Measurements from ENCODE around the gene CCDC158. TPM values are rescaled to one million over a fixed set of nuclear protein-coding genes. Genes with fewer than 3 reads are reported as not detected.
"Not testable (repeated sequence)": the region's sequence is repeated elsewhere in the genome, so short reads cannot be mapped to it uniquely, and the experiment has no call there.

Gene CCDC158
- total and polyA plus RNA-seq, 2 donors, result 0.23 to 2.3 TPM

DNA sequence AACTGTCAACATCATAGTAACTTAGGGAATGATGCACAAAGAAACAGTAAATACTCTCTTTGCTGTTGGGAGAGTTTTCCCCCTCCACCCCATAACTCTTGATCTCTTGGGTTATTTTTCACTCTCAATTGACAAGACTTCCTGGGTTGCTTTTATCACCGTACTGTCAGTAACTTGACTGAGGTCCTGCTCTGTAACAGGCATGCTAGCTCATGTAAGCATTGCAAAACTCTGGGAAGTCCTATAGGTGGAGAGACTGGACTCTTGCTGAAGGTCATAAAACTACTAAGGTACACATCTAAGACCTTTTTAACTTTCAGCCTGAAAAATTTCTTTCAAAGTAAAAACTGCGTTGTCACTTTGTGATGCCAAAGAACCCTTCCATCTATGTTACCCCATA, 25.0 kb upstream of the CCDC158 start:
- H3K36me3 ChIP-seq (ENCODE audit: insufficient read depth), result no peaks in the 10 kb centered on the region
- H3K4me1 ChIP-seq (ENCODE audit: insufficient read depth), result no peaks in the 10 kb centered on the region
- DNase-seq (ENCODE audit: extremely low spot score), result no peak
- WGBS, result 90% methylated on average over 2 of the region's 2 CpGs
- no peak overlapping the region for H3K4me3 ChIP-seq (ENCODE audit: low read depth, low read length)
- H3K27ac ChIP-seq (ENCODE audit: low read depth), result no peak overlapping the region

DNA sequence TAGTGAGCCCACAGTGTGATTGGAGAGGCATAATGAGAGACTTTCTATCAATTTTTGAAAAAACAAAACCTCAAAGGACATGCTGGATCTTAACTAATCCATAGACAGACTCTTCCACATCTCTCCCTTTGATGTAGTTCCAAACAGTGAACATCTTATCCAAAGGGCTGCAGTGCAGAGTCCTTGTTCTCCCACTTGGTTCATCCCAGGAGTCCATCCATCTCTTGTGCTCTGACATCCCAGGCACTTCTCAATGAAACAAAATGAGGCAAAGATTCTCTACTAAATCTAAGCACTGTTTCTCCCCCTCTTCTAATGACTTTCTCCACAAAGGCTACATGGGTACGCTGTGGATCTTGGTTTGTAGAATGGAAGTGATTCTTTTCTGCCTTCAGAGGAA, 22.4 kb upstream of the CCDC158 start:
- Histone ChIP-seq H3K4me3 (ENCODE audit: low read depth, low read length) (no peak overlapping the region), H3K4me1 (ENCODE audit: insufficient read depth) (no peaks in the 10 kb centered on the region), H3K36me3 (ENCODE audit: insufficient read depth) (no peaks in the 10 kb centered on the region), H3K27ac (ENCODE audit: low read depth) (no peak overlapping the region)
- DNase-seq (ENCODE audit: extremely low spot score), result no peak
- 88% methylated on average over 1 of the region's 1 CpG for WGBS

DNA sequence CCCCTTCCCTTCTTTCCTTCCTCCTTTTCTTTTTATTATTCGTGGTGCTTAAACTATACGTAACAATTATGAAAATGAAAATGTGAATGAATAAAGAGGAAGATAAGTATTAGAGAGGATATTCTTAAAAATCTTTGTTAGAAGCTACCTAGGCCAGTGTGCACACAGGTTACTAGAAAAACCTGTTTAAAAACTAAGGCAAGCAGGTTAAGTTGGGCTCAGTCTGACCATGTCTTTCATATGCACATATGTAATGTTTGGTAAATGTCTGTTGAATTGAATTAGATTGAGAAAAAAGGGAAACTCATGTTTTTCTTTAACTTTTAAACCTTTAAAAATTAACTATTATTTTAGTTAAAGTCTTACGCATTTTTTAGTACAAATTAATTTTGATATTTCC, 21.9 kb upstream of the CCDC158 start:
- Histone ChIP-seq H3K36me3 (ENCODE audit: insufficient read depth) (no peaks in the 10 kb centered on the region), H3K4me1 (ENCODE audit: insufficient read depth) (no peaks in the 10 kb centered on the region), H3K4me3 (ENCODE audit: low read depth, low read length) (no peak overlapping the region), H3K27ac (ENCODE audit: low read depth) (no peak overlapping the region)
- DNase-seq (ENCODE audit: extremely low spot score), result no peak
- WGBS, result 92% methylated on average over 3 of the region's 3 CpGs

DNA sequence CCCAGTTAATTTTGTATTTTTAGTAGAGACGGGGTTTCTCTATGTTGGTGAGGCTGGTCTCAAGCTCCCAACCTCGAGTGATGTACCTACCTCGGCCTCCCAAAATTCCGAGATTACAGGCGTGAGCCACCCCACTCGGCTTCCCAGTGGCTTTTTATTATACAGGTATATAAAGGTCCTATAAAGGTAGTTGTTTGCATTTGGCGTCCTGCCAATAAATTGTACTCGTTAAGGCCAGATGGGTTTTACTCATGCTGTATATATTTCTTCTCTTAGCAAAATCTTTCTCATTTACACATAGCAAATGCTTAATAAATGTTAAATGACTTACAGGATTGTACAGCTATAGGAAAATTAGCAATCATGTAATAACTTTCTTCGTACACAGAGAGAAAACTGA, 20.9 kb upstream of the CCDC158 start:
- WGBS, result 84% methylated on average over 9 of the region's 9 CpGs
- no peak overlapping the region for H3K4me3 ChIP-seq (ENCODE audit: low read depth, low read length)
- DNase-seq (ENCODE audit: extremely low spot score), result no peak
- H3K4me1 ChIP-seq (ENCODE audit: insufficient read depth), result no peaks in the 10 kb centered on the region
- no peak overlapping the region for H3K27ac ChIP-seq (ENCODE audit: low read depth)
- H3K36me3 ChIP-seq (ENCODE audit: insufficient read depth), result no peaks in the 10 kb centered on the region

DNA sequence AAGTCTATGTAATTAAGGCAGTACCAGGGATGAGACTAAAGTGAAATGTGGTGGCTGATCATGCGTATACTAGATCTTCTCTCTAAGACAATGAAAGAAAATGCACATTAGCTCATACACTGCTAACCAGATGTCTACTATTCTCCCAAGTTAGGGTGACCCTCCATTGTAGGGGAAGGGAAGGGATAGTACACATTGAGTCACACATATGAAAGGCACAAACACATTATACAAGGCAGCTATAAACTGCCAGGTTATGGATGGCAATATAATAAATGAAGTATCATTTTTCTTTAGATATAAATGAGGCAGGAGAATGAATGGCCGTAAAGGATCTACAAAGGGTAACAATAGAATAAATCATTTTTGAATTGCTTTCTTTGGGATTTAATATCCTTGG, 18.6 kb upstream of the CCDC158 start:
- Histone ChIP-seq H3K27ac (ENCODE audit: low read depth) (no peak overlapping the region), H3K4me3 (ENCODE audit: low read depth, low read length) (no peak overlapping the region), H3K4me1 (ENCODE audit: insufficient read depth) (no peaks in the 10 kb centered on the region), H3K36me3 (ENCODE audit: insufficient read depth) (no peaks in the 10 kb centered on the region)
- DNase-seq (ENCODE audit: extremely low spot score), result no peak
- WGBS, result 97% methylated on average over 2 of the region's 2 CpGs

DNA sequence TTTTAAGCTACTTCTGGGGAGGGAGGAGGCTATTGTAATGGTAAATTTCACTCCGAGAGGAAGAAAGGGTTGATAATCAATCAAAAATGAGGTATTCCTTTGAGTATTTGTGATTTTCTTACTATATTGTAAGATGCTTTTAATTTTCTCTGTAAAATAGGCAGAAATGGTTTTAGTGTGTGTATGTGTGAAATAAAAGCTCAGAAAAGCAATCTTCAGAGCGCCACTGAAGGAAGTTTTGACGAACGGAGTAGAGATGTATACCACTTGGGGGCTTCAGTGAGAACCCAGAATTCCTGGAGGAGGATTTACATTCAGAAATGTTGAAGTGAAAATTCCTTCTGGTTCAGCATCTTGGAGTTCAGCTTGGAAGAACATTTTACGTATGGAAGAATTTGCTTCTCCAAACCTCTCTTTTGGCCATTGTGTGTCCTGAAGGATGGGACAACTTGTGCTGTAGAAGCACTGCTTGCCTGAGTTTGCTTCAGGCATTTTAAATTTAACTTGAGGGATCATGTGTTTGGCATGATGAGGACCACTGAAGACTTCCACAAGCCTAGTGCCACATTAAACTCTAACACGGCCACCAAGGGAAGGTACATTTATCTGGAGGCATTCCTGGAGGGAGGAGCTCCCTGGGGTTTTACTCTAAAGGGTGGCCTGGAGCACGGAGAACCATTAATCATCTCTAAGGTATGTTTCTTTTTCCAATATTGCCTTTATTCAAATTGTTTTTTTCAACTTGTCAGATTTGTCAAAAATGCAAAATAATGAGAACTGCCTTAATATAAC, 14.8 kb upstream of the CCDC158 start:
- DNase-seq (ENCODE audit: extremely low spot score), result no peak
- H3K4me1 ChIP-seq (ENCODE audit: insufficient read depth), result no peaks in the 10 kb centered on the region
- no peaks in the 10 kb centered on the region for H3K36me3 ChIP-seq (ENCODE audit: insufficient read depth)
- no peak overlapping the region for H3K27ac ChIP-seq (ENCODE audit: low read depth)
- WGBS, result 43% methylated on average over 7 of the region's 7 CpGs
- H3K4me3 ChIP-seq (ENCODE audit: low read depth, low read length), result no peak overlapping the region

DNA sequence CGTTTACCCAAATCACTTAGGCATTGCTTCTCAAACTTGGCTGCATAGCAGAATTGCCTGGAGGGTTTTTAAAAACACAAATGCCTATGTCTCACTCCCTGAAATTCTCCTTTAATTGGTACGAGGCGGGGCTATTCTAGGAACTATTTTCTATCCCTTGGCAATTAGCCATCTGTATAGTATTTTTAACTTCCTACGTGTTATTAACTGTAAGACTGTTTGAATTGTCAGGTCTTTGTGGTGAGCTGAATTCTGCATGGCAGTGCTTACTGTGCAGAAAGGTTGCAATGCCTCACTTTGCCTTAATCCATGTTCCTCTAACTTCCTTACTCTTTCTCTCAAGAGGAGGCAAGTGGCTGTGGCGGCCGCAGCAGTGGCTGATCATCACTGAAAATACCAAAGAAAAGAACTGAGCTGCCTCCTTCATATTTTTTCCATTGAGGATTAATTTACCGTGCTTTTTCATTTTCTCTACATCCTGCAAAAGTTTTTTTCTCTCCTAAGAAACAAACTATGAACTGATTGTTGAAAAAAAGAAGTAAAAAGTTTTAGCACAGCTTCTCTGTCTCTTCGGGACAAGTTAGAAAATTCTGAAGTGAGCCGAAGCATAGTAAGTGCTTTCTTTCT, 14.1 kb upstream of the CCDC158 start, which contains the start of gene SHROOM3:
Gene SHROOM3 (plus strand): TSS at position 329 of the 627 bp plus-strand sequence. CDS start 824 bp downstream, outside the sequence.
- Histone ChIP-seq H3K4me3 (ENCODE audit: low read depth, low read length) (no peak within 1 kb of the TSS), H3K4me1 (ENCODE audit: insufficient read depth) (no peaks in the 10 kb centered on the region), H3K27ac (ENCODE audit: low read depth) (no peak within 1 kb of the TSS), H3K36me3 (ENCODE audit: insufficient read depth) (no peaks in the 10 kb centered on the region)
- no peak for DNase-seq (ENCODE audit: extremely low spot score)
- 33% methylated on average over 9 of the region's 9 CpGs for WGBS

DNA sequence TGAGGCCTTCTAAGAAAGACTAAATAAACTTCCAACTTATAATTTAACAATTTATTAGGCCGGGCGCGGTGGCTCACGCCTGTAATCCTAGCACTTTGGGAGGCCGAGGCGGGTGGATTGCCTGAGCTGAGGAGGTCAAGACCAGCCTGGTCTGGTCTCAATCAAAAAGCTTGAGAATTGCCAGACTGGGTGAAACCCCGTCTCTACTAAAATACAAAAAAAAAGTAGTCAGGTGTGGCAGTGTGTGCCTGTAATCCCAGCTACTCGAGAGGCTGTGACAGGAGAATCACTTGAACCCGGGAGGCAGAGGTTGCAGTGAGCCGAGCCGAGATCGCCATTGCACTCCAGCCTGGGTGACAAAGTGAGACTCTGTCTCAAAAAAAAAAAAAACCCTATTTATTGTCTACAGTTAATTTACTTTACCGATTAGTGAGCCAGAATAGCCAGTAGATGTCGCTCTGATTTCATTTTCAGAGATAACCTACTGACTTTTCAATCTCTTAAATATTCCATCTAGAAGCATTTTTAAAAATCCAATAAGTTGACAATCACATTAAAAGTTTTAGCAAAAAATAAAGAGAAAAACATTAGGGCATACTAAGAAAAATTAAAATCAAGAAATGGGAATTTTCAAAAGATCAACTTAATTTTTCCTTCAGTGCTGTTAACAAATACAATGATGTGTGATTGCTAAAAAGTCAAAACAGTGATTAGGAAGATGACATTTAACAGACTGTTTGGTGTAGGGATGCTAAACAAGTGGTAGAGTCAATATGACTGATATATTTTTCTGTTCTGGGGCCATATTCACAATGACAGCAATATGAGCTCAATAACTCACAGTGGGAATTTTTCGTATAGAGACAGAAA, 9.8 kb upstream of the CCDC158 start:
- Histone ChIP-seq H3K36me3 (ENCODE audit: insufficient read depth) (no peaks in the 10 kb centered on the region), H3K4me3 (ENCODE audit: low read depth, low read length) (no peak overlapping the region), H3K27ac (ENCODE audit: low read depth) (no peak overlapping the region), H3K4me1 (ENCODE audit: insufficient read depth) (no peaks in the 10 kb centered on the region)
- 36% methylated on average over 15 of the region's 15 CpGs for WGBS
- DNase-seq (ENCODE audit: extremely low spot score), result no peak

DNA sequence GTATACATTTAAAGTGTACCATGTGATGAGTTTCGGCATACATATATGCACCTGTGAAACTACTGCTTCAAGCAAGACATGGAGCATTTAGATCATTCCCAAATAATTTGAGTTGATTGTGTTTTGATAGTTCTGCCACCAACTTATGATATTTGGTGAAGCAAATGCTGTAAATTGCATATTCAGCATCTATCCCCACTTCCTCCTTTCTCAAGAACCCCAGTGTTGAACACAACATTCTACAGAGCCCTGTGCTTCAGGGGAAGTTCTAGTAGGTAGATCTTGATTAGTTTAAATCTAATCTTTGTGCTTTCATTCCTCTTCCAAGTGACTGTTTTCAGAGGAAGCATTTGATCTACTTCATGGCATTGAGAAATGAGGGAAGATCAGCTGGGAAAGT, 8.7 kb upstream of the CCDC158 start:
- DNase-seq (ENCODE audit: extremely low spot score), result no peak
- Histone ChIP-seq H3K4me1 (ENCODE audit: insufficient read depth) (no peaks in the 10 kb centered on the region), H3K27ac (ENCODE audit: low read depth) (no peak overlapping the region), H3K4me3 (ENCODE audit: low read depth, low read length) (no peak overlapping the region), H3K36me3 (ENCODE audit: insufficient read depth) (no peaks in the 10 kb centered on the region)
- WGBS, result 93% methylated on average over 1 of the region's 1 CpG

DNA sequence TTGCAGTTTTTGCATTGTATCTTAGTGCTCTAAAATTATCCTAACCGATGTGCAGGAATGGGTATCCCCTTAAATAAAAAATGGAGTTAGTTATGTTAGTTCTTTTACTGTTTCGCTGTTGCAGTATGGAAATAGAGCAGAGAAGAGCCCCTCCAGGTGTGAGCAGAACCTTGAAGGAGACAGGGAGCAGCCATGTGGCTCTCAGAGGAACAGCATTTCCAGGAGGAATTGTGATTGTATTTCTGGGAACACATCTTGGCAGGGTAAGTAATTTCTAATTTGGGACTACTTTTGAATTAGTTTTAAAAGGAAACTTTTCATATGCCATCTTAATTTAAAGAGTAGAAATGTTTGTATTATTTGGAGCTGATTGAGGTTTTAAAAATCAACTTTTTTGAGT, 5.3 kb upstream of the CCDC158 start:
- WGBS, result 39% methylated on average over 2 of the region's 2 CpGs
- Histone ChIP-seq H3K4me1 (ENCODE audit: insufficient read depth) (no peaks in the 10 kb centered on the region), H3K4me3 (ENCODE audit: low read depth, low read length) (no peak overlapping the region), H3K27ac (ENCODE audit: low read depth) (no peak overlapping the region), H3K36me3 (ENCODE audit: insufficient read depth) (no peaks in the 10 kb centered on the region)
- no peak for DNase-seq (ENCODE audit: extremely low spot score)

DNA sequence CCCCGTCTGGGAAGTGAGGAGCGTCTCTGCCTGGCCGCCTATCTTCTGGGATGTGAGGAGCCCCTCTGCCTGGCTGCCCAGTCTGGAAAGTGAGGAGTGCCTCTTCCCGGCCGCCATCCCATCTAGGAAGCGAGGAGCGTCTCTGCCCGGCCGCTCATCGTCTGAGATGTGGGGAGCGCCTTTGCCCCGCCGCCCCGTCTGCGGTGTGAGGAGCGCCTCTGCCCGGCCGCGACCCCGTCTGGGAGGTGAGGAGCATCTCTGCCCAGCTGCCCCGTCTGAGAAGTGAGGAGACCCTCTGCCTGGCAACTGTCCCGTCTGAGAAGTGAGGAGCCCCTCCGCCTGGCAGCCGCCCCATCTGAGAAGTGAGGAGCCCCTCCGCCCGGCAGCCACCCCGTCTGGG, 2.2 kb upstream of the CCDC158 start:
- 93% methylated on average over 24 of the region's 27 CpGs for WGBS
- not testable (repeated sequence) for H3K4me3 ChIP-seq (ENCODE audit: low read depth, low read length); H3K36me3 ChIP-seq (ENCODE audit: insufficient read depth); H3K27ac ChIP-seq (ENCODE audit: low read depth); DNase-seq (ENCODE audit: extremely low spot score); H3K4me1 ChIP-seq (ENCODE audit: insufficient read depth)

DNA sequence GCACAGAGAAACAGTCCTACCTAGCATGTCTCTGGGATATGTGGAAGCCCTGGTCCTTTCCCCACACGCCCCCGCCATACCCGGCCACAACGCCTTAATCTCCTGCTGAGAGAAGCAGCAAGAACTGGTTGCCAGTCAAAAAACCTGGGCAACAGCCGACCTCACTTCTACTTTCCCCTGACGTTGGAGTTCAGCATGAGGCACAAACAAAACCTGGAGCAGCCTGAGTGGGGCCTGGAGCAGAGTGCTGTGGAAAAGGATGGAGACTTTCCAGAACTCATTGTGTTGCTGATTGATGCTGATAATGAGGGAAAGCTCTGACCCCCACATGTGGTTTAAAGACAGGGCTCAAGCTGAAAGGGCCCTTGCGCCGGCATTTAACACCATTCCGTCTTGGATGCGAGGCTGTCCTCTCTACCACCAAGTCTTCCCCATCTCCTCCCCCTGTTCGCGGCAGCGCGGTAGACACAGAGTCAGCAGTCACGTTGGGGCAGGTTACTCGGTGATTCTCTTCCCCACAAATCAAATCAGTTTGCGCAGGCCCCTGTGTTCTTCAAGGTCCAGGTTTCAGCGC, 666 bp downstream of the CCDC158 start:
- Histone ChIP-seq H3K36me3 (ENCODE audit: insufficient read depth) (no peaks in the 10 kb centered on the region), H3K27ac (ENCODE audit: low read depth) (no peak overlapping the region), H3K4me1 (ENCODE audit: insufficient read depth) (no peaks in the 10 kb centered on the region), H3K4me3 (ENCODE audit: low read depth, low read length) (no peak overlapping the region)
- DNase-seq (ENCODE audit: extremely low spot score), result no peak
- WGBS, result 45% methylated on average over 18 of the region's 18 CpGs

DNA sequence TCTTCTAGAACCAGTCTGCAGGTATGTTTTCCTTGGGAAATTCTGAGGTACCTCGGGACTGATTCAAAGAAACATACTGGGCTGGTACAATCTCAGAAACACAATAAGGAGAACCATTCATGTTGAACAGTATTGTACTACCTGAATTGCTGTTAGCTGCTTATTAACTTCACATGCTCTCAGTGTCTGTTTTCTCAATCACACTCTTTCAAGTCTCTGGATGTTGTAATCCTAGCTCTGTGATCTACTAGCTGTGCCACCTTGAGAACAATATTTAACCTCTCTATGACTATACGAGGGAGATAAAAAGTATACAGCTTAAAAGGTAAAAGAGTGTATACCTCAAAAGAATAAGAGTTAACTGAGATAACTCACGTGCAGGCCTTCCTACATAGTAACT, 10.3 kb downstream of the CCDC158 start:
- no peak for DNase-seq (ENCODE audit: extremely low spot score)
- no peak overlapping the region for H3K27ac ChIP-seq (ENCODE audit: low read depth)
- no peaks in the 10 kb centered on the region for H3K4me1 ChIP-seq (ENCODE audit: insufficient read depth)
- no peak overlapping the region for H3K4me3 ChIP-seq (ENCODE audit: low read depth, low read length)
- H3K36me3 ChIP-seq (ENCODE audit: insufficient read depth), result no peaks in the 10 kb centered on the region
- WGBS, result 85% methylated on average over 3 of the region's 3 CpGs
